HG03342 (cell line): Measurements from ENCODE around the gene SLC25A18.

ENCODE experiments used
- ATAC-seq: cut with Tn5 transposase; IDR thresholded peaks from one replicate; pipeline ENCODE4 v1.9.1; 2021; ENCODE audit warnings: mild to moderate bottlenecking, moderate library complexity; ENCODE audit not compliant: unreplicated experiment

The SLC25A18 gene

DNA sequence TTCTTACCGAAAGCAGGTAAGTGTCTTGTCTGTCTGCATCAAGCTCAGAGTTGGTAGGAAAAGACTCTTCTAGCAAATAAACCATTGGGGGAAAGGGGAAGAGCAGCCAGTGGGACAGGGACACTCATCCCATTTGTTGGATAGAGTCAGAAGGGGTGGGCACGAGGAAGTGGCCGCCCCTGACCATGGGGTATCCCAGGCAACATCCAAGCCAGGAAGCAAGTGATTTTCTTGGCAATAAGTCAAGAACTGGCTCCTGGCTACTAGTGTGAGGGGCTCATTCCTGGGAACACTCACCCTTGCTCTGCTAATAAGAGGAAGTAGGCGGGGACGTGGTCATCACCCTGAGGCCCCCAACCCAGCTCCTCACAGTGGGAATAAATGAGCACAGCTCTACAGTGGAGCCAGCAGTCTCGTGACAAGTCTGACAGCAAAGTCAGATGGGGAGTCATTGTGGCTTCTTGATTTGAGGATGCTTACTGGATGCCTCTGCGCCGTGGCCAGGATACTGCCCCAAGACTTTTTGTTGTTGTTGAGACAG, 6.7 kb downstream of the SLC25A18 start:
- ATAC-seq = no peak

DNA sequence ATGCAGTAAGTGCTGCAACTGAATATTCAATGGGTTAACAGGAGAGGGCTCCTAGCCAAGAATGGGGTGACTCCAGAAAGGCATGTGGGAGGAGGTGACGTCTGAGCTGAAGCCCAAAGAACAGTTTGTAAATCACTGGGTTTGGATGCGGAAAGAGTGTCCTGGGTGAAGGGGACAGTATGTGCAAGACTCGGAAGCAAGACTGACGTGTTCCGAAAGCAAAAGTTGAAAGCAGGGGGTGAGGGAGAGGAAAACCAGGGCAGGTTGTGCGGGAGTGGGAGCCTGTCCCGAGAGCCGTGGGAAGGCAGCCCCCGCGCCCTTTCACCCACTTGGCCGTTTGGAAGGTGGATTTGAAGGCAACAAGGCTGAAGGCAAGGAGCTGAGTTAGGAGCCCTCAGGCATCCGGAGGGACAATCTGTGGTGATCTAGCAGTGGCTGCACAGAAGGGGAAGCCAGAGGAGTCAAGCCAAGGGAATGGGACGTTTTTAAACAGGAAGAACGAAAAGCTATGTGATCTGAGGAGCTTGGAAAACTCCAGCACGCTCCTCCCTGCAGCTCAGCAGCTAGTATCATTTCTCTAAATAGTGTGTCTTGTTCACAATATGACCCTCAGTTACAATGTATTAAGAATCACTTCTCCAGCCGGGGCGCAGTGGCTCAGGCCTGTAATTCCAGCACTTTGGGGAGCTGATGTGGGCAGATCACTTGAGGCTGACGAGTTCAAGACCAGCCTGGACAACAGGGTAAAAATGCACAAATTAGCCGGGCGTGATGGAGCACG, 7.7 kb downstream of the SLC25A18 start:
- no peak for ATAC-seq

DNA sequence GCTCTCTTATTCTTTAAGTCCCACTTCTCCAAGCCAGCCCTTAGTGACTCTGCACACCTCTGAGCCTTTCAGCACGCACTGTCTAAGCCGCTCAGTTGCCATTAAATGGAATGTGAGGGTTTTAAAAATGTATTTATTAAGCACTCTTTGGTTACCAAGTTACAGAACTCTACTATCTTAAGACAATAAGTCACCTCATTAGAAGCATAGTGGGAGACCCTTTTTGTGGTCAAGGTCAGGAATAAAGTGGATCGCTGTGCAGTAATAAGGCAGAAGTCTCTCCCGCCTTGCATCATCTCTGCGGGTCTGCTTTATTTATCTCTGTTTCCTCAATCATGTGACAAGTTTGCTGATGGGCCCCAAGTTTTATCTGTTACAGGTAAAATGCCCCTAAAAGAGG, 11.9 kb downstream of the SLC25A18 start:
- no peak for ATAC-seq

DNA sequence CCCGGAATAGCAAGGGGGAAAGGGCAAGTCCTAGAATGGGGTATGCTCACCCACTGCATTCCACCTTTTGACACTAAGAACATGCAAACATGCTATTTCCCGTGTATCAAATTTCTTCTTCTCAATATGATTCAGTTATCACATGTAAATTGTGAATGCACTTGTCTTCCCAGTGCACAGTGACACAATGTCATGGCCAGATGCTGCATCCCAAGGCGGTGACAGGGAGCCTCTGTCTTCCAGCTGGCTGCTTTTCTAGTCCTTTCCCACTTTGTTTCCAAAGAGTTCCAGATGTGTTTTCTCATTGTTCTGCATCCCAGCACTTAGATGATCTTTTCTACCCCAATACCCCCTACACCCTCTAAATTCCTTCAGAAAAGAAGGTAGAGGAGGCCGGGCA, 12.4 kb downstream of the SLC25A18 start:
- no peak for ATAC-seq

DNA sequence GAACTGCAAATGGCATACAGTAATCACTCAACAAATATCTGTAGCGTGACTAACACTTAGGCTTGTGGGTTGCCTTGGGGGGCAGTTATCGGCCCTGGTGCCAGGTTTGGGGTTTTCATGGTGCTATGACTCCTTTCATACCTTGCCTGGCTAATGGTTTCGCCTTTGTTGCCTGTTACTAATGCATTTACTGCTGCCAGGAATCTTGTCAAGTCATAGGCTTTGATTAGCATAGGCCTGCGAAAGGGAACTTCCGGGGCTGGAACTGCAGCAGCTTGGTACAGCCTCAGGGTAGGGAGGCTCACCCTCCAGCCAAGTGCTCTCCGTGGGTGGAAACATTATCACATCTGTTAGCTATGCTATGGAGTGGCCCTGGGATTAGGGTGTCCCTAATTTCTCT, 13.2 kb downstream of the SLC25A18 start:
- ATAC-seq = no peak

DNA sequence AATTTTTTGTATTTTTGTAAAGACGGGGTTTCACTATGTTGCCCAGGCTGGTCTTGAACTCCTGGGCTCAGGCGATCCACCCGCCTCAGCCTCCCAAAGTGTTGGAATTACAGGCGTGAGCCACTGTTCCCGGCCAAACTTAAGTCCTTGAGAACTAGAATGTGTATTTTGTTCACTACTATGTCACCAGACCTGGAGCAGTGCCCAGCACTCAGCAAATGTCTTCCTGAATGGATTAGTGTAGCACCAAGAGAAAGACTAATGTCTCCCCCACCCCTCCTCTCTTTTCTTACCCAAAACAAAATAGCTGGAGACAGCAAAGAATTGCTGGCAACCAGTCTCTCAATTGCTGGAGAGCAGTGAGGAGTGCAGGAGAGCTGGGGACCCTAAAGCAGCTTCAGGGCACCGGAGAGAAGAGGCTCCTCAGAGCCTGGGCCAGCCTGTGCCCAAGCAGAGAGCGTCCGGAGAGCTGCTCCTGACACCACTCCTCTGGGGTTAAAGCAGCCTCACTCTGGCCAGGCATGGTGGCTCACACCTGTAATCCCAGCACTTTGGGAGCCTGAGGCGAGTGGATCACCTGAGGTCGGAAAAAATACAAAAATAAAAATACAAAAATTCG, 14.9 kb downstream of the SLC25A18 start:
- ATAC-seq = no peak

DNA sequence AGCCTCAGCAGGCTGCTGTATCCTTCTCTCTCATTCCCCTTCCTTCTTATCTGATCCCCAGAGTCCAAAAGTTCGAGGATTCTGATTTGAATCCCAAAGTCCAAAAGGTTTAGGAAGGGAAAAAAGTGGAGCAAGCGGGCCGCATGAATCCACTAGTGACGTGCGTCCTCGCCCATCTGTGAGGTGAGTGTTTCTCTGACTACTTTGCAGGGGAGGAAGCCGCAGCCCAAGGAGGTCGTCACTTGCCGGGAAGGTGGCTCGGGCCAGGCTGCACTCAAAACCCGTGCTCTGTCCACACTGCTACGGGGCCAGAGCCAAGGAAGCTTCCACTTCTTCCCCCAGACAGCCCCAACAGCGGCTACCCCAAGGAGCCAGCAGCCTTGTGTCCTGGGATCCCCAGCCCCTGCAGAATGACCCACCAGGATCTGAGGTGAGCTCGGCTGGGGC, 16.3 kb downstream of the SLC25A18 start:
- no peak for ATAC-seq

DNA sequence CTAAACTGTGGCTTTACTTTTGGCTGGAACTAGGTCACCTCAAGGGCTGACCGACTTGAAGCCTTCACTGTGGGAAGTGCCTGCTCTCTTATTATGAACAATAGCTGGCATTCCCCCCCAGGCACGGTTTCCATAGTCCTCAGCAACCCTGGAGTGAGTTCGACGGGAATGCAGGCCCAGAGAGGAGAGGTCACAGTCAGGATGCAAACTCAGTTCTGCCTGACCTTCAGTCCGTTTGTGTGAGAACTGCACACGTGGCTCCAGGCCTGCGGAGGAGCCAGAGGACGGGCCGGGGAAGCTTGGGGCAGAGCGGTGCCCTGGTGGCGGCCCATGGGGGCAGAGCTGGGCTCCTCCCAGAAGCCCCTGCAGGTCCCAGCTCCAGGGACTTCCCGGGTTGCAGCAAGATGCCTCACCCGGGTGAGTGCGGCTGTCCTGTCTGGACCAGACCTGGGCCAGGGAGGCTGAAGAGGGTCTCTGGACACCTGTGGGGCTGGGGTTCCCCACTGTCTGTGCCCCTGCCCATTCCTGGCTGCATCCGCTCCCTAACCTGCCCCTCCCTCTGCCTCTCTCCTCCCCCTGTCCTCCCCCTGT, 17.2 kb downstream of the SLC25A18 start:
- no peak for ATAC-seq

DNA sequence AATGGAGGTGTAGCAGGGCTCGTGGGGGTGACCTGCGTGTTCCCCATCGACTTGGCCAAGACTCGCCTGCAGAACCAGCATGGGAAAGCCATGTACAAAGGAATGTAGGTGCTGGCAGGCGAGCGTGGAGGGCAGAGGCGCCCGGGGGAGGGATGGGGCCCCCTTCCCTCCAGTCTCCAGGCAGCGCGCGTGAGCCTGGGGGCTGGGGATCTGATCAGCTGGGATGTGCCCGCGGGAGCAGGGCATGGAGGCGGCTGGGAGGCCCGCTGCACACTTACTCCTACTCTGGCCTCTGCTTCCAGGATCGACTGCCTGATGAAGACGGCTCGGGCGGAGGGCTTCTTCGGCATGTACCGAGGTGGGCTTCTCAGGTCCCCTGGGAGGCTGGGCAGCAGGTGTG, 17.8 kb downstream of the SLC25A18 start:
- no peak for ATAC-seq

DNA sequence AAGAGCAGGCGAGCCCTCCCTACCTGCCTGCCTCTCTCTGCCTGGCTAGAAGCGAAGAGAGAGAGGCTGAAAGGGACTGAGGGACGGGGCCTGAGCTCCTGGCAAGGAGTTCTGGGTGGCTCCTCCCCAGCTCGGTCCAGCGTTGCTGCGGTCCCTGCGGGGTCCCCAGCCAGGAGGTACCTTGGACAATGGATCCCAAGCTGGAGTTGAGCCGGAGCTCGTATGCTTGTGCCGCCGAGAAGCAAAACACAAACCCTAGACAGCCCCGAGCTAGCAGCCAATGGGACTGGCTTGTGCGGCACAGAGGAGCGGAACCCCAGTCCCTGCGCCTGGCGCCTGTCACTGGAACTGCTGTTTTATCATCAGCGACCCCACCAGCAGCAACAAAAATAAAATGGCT, 18.3 kb downstream of the SLC25A18 start:
- ATAC-seq = no peak

DNA sequence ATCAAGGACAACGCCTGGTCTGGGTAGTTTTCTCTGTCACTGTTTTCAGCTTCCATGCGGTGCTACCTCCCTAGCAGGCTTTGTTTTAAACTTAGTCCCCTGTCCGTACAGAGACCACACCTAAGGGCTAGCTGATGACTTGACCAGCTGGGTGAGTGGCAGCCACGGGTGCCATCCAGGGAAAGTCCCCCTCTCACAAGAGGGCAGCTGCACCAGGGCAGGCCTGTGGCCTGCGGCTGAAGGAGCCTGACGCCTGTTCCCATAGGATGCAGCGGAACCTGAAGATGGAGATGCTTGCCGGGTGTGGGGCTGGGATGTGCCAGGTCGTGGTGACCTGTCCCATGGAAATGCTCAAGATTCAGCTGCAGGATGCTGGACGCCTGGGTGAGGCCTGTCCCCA, 19.9 kb downstream of the SLC25A18 start:
- ATAC-seq = no peak

DNA sequence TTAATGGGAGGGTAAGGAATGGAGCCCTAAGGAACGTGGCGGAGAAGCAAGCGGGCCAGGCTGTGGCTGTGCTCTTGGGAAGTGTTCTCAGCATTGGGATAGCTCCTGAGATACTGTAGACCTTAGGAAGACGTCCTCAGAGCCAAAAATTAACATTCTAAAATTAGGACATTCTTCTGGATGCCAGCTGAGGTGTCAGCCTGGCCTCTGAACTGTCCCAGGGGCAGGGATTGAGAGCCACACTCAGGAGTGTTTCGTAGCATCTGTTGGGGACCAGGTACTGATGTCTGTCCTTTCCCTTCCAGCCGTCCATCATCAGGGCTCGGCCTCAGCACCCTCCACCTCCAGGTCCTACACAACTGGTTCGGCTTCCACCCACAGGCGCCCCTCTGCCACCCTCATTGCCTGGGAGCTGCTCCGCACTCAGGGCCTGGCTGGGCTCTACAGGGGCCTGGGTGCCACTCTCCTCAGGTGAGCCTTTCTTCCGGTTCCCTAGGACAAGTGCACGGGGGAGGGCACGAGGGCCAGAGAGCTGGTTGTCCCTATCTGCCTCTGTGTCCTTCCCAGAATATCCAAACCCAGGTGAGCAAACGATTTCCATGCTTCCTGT, 23.6 kb downstream of the SLC25A18 start:
- ATAC-seq = no peak

DNA sequence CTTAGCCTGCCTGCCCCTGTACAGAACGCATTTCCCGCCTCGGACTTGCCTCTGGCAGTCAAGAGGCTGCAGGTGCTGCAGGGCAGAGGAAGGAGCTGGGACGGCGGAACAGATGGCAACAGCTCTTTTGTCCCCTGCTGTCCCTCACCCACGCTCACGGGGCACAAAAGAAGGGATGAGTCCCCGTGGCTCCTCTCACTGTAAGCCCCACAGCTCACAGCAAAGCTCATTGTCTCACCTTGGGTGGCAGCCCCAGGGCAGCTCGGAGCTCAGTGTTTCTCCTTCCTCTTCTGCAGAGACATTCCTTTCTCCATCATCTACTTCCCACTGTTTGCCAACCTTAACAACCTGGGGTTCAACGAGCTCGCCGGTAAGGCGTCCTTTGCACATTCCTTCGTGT, 24.3 kb downstream of the SLC25A18 start:
- no peak for ATAC-seq

DNA sequence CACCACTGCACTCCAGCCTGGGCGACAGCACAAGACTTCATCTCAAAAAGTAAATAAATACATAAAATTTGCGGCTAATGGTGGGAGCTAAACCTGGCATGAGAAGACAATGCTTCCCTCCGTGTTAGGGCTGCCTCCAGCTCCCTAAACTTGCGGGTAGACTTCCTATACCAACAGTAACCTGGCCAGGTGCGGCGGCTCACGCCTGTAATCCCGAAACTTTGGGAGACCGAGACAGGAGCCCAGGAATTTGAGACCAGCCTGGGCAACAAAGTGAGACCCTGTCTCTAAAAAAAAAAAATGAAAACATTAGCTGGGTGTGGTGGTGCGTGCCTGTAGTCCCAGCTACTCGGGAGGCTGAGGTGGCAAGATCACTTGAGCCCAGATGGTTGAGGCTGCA, 25.3 kb downstream of the SLC25A18 start:
- ATAC-seq = no peak

DNA sequence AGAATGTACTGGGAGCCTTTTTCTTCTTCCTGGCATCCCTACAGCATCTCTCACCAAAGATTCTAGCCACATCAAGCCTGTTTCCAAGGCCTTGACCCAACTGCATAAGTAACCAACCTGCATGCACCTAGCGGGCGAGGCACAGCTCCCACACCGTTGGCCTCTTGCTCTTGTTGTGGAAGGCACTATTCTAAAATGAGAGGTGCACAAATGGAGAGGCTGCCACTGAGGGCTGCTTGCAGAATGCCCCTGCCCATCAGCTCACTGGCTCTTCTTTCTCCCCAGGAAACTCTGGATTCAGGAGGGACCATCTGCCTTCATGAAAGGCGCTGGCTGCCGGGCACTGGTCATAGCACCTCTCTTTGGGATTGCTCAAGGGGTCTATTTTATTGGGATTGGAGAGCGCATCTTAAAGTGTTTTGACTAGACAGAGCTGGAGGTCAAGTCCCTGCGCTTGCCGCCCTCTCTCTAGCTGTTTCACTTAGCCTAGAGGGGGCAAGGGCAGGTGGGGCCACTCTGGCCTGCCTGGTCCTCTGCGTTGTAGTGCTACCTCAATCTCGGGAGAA, 26.6 kb downstream of the SLC25A18 start:
- ATAC-seq = no peak

DNA sequence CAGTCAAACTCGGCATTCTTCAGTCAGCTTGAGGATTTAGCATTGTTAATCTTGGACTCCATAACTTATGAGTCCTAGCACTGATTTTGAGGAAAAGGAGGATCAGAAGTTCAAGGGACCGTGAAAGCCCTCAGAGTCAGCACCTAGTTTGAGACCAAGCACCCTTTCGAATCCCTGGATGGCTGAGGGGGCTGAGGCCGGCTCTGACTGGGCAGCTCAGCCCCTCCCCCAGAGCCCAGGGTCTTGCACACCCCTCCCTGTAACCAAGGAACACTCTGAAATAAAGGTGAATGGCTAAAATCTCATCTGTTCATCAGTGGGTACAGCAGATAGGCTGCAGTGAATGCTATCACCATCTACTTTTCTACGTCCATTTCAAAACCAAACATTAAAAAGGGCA, 27.3 kb downstream of the SLC25A18 start:
- ATAC-seq = no peak

DNA sequence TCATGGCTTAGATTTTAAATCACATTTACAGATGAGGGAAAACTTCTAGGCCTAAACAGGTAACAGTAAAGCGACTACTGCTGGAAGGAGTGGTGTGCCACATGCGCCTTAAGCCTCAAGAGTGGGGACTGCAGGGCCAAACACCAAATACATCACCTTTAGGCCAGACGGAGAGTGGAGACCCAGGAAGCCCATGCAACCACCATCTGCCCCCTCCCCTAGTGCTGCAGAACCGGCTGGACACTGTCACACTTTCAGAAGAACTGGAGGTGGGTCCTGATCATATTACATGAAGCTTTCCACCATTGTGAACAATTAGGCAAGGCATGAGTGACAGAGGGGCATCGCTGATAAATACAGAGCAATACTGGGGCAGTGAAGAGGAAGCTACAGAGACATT, 28.9 kb downstream of the SLC25A18 start:
- ATAC-seq = no peak

DNA sequence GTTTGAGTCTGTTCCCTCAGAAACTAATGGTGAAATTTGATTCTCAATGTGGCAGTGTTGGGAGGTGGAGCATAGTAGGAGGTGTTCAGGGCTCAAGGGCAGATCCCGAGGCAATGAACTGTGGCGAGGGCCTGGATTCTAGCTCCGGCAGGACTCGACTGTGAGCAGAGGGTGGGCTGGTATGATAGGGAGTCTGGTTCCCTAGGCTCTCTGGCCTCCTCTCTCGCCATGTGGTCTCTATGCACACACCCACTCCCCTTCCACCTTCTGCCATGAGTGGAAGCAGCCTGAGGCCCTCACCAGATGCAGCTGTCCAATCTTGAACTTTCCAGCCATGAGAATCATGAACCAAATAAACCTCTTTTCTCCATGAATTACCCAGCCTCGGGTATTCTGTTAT, 32.9 kb downstream of the SLC25A18 start:
- no peak for ATAC-seq

DNA sequence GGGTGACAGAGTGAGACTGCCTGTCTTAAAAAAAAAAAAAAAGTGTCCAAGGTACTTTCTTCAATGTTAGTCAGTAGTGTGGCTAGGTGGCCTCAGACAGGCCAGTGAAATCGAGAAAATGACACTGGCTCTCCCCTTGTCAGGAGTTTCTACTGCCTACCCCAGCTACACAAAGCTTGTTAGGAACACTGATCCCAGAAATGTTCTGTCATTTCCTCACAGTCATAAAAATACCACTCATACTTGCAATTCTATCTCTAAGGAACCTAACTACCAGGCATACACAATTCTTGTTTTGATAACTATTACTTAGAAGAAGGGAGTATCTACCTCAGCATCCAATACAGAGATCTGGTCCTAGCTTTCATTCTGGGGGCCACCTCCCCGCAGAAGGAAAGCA, 33.9 kb downstream of the SLC25A18 start:
- no peak for ATAC-seq

DNA sequence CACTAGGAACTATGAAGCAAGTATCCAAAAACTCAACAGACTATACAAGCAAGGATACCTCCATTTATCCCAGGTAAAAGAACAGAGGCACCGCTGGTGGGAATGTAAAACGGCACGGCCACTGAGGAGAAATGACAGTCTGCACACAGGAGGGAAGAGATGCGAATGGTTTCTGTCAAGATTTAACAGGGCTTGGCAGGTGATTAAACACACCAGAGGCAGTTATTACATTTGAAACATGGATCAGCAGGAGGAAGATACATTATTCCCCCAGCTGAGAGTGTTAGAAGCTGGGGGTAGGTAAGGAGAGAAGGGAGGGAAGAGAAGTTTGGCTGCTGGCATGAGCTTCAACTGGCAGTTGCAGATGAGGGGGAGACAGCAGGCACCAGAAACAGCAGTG, 35.0 kb downstream of the SLC25A18 start:
- ATAC-seq = no peak

DNA sequence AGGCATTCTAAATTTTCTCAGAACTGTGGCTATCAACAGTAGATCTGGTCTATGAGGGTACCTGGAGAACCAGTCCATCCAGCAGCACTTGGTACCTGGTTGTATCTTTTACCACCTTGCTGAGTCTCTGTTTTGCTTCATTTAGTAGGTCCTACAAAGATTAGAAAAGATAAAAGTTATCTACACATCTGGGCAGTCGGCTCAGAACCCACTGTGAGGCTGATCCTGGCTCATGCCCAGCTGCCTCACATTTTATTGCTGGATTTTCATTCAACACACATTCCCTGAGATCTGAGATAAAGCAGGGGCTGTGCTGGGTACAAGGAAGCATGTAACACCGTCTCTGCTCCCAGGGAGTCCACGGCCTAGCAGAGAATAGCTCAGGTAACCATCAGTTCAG, 37.7 kb downstream of the SLC25A18 start:
- no peak for ATAC-seq
